GM06990 (cell line): ENCODE measurements around the gene PIK3R4.
A peak's percentile ranks its signal among the peaks of the same experiment; 100 is the strongest.

Source experiments
- DNase-seq: peaks from one replicate; pipeline ENCODE4 v3.0.0-alpha.2; 2011; ENCODE audit not compliant: insufficient read length; ENCODE audit errors: extremely low read depth
- H3K27me3 ChIP-seq: replicated peaks from 2 replicates; pipeline ENCODE4 v1.6.0; 2011; ENCODE audit warnings: low read length; ENCODE audit not compliant: control insufficient read depth, insufficient read depth
- H3K36me3 ChIP-seq: 2 replicates; pipeline ENCODE4 v1.5.1; 2011; ENCODE audit warnings: low read length; ENCODE audit not compliant: control insufficient read depth, insufficient read depth
- H3K4me3 ChIP-seq: replicated peaks from 2 replicates; pipeline ENCODE4 v1.5.1; 2011; ENCODE audit warnings: low read depth, mild to moderate bottlenecking, control low read depth, low read length
- TF ChIP-seq, protein P1 (sequence below): IDR thresholded peaks from 2 replicates; pipeline ENCODE4 v1.5.1; 2011; ENCODE audit warnings: low read length, control low read depth, mild to moderate bottlenecking, inconsistent platforms; ENCODE audit not compliant: insufficient read depth, poor library complexity, severe bottlenecking

The PIK3R4 gene

DNA sequence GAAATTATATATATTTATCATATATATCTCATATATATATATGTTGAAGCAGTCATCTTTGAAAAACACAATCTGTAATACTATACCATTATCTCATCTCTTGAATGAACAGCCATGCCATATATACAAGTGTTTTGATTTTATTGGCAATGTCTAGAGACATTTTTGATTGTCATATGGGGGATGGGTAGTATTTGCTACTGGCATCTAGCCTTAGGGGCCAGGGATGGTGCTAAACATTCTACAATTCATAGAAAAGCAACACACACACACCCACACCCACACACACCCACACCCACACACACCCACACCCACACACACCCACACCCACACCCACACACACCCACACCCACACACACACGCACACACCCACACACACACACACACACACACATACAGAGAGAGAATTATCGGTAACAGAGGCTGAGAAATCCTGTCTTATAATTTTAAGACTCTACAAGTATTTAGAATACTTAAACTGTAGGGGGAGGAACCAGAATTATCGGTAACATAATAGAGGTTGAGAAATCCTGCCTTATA is 11.1 kb upstream of the PIK3R4 start:
- TF ChIP-seq, protein P1, sequence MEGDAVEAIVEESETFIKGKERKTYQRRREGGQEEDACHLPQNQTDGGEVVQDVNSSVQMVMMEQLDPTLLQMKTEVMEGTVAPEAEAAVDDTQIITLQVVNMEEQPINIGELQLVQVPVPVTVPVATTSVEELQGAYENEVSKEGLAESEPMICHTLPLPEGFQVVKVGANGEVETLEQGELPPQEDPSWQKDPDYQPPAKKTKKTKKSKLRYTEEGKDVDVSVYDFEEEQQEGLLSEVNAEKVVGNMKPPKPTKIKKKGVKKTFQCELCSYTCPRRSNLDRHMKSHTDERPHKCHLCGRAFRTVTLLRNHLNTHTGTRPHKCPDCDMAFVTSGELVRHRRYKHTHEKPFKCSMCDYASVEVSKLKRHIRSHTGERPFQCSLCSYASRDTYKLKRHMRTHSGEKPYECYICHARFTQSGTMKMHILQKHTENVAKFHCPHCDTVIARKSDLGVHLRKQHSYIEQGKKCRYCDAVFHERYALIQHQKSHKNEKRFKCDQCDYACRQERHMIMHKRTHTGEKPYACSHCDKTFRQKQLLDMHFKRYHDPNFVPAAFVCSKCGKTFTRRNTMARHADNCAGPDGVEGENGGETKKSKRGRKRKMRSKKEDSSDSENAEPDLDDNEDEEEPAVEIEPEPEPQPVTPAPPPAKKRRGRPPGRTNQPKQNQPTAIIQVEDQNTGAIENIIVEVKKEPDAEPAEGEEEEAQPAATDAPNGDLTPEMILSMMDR = no peak

DNA sequence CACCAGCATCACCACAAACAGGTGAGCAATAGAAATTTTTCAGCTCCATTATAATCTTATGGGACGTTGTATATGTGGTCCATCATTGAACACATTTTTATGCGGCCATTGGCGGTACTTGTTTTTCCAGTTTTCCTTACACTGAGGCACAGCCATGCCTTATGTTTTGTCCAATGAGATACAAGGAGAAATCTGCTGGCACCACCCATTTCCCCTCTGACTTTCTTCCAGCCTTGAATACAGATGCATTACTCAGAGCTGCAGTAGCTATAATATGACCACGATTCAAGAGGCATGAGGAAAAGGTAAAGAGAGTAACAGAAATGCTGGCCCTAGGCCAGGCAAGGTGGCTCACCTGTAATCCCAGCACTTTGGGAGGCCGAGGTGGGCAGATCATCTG is 9.0 kb upstream of the PIK3R4 start:
- DNase-seq = no peak
- Histone ChIP-seq H3K36me3 (no peaks in the 10 kb centered on the region), H3K27me3 (no peaks in the 10 kb centered on the region), H3K4me3 (no peak overlapping the region)
- TF ChIP-seq, protein P1 = no peak

More for the DNA sequence above, 11.1 kb upstream of the PIK3R4 start:
- DNase-seq = no peak
- no peaks in the 10 kb centered on the region for H3K27me3 ChIP-seq
- H3K4me3 ChIP-seq = no peak overlapping the region
- no peaks in the 10 kb centered on the region for H3K36me3 ChIP-seq

DNA sequence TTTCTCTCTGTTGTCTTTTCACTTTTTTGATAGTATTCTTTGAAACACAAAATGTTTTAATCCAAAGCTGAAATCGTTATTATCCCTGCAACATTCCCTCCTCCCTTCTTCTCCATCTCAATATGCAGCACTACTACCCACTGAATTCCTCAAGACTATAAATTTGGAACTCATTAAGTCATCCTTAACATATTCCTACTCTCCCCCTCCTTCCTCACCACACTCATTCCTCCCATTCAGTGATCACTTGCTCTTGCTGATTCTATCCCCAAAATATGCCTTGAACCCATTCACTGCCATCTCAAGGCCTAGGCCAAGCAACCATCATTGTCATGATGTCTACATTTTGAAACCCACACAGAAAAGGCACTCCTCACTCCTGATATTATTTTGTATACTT is 2.4 kb upstream of the PIK3R4 start:
- TF ChIP-seq, protein P1 = no peak
- H3K4me3 ChIP-seq = no peak overlapping the region
- no peak for DNase-seq
- H3K36me3 ChIP-seq = no peaks in the 10 kb centered on the region; the same call in none of the 2 replicates
- H3K27me3 ChIP-seq = no peaks in the 10 kb centered on the region

DNA sequence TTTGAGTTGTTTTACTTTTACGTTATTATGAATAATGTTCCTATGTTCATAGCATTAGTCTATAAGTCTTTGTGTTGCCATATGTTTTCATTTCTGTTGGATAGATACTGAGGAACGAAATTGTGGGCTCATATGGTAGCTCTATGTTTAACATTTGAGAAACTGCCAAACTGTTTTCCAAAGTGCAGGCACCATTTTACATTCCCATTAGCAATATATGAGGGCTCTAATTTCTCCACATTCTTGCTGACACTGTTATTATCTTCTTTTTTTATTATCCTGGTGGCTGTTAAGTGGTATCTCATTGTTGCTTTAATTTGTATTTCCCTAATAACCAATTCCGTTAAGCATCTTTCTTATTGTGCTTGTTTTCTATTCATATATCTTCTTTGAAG is 1.8 kb upstream of the PIK3R4 start:
- no peak for DNase-seq
- TF ChIP-seq, protein P1 = no peak
- Histone ChIP-seq H3K4me3 (peak overlapping the region; percentile 57), H3K27me3 (no peaks in the 10 kb centered on the region), H3K36me3 (no peaks in the 10 kb centered on the region; the same call in none of the 2 replicates)

DNA sequence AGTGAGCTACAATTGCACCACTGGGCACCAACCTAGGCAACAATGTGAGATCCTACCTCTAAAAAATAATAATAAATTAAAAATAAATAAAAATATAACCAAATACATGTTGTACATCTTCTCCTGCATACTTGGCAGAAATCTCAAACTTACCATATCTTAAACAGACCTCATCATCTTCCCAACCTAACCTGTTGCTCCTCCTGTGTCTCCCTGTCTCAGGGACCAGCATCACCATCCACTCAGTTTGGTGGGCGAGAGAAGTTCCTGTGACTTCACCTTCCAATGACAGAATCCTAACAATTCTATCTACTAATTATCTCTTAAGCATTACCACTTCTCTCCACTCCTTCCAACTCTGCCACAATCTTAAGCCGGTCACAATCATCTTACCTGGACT is 3.3 kb downstream of the PIK3R4 start:
- H3K27me3 ChIP-seq = no peaks in the 10 kb centered on the region
- DNase-seq = no peak
- TF ChIP-seq, protein P1 = no peak
- H3K36me3 ChIP-seq = no peaks in the 10 kb centered on the region; the same call in none of the 2 replicates
- H3K4me3 ChIP-seq = no peak overlapping the region

DNA sequence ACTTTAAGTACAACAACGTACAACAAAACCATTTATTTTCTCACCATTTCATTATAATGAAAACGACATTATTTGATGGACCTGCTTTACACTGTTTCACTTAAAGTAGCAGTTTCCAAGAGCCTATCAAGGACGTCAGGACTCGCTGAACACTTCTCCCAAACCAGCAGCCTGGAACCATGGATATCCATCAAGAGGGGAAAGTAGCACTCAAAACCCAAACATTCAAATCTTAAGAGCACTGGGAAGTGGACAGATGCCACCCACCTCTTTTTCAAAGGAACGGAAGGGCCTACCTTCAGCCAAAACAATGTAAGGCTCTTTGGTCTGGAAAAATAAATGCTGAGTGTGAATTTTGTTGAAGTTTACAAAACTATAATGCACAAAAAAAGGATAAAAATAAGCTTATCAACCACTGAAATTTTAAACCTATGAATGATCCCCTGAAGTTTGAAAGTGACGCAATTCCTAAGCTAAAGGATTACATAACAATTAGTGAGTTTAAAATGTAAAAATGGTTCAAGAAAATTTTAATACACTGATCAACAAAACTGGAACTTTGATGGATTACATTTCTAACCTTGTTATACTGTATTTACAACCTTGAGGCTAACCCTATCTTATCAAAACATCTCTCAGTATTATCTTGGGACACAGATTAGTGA is 4.6 kb downstream of the PIK3R4 start:
- TF ChIP-seq, protein P1 = no peak
- no peak overlapping the region for H3K4me3 ChIP-seq
- H3K27me3 ChIP-seq = no peaks in the 10 kb centered on the region
- DNase-seq = no peak
- H3K36me3 ChIP-seq = no peaks in the 10 kb centered on the region; the same call in none of the 2 replicates
